HepG2 (cell line): ENCODE results near the gene DCLRE1B. TPM values are rescaled to one million over a fixed set of nuclear protein-coding genes. Genes with fewer than 3 reads are reported as not detected.

Experiments
- ATAC-seq: fragments of 200-7000 bp; cut with Tn5 transposase; 3 replicates; pipeline ENCODE4 v1.9.1; 2020; ENCODE audit warnings: mild to moderate bottlenecking, moderate library complexity
- BruUV-seq: library from RNA; stranded (reverse); fragments of 400-500 nt; replicated peaks from 2 replicates; lab custom pipeline; 2021; lab: Mats Ljungman, UMichigan
- CTCF ChIA-PET: fragments of 300-600 bp; formaldehyde crosslinking; extraction: SDS; loops from one replicate; lab custom pipeline; 2021; ENCODE audit warnings: low total read pairs, inconsistent platforms, low intra/inter-chr PET ratio; lab: Yijun Ruan, JAX
- POLR2A ChIA-PET: fragments of 350-600 bp; sonication (Branson Sonifier 250); formaldehyde crosslinking; loops from one replicate; lab custom pipeline; 2020; ENCODE audit warnings: antibody characterized with exemption, inconsistent platforms; lab: Yijun Ruan, JAX
- DNase-seq: peaks from one replicate; pipeline ENCODE4 v3.0.0-alpha.2; 2015; ENCODE audit warnings: low spot score
- FAIRE-seq: peaks from 3 replicates; lab custom pipeline; 2011; peaks lifted over from hg19 to GRCh38; lab: Jason Lieb, UNC
- H2AFZ ChIP-seq: one replicate; pipeline ENCODE4 v1.6.1; 2011; ENCODE audit warnings: low read length, inconsistent platforms
- H3K27ac ChIP-seq: fragments of 300-600 bp; 3 replicates; pipeline ENCODE4 v1.8.0; 2011; ENCODE audit warnings: mixed run types, mild to moderate bottlenecking, mixed read lengths, low read length, inconsistent platforms; ENCODE audit not compliant: insufficient read depth; ENCODE audit errors: extremely low read length
- H3K27me3 ChIP-seq, 2 experiments: fragments of 200-600 bp in 1 of 2; 2 replicates in 1 of 2; 3 replicates in 1 of 2; pipeline versions ENCODE4 v1.6.0 to v1.8.0; 2011; ENCODE audit warnings: low read length in 2 of 2, mild to moderate bottlenecking in 2 of 2, moderate library complexity in 2 of 2, inconsistent platforms in 1 of 2; ENCODE audit not compliant: insufficient read depth in 2 of 2, control insufficient read depth in 1 of 2
- H3K36me3 ChIP-seq, 2 experiments: fragments of 200-600 bp in 1 of 2; replicated peaks in 1 of 2; 2 replicates in 1 of 2; 3 replicates in 1 of 2; pipeline versions ENCODE4 v1.5.1 to v1.8.0; 2011; ENCODE audit warnings: low read length in 2 of 2, inconsistent platforms in 1 of 2; ENCODE audit not compliant: insufficient read depth in 2 of 2, control insufficient read depth in 1 of 2
- H3K4me1 ChIP-seq: 2 replicates; pipeline ENCODE4 v1.5.1; 2012; ENCODE audit warnings: low read length, inconsistent platforms; ENCODE audit not compliant: insufficient read depth
- H3K4me2 ChIP-seq: 2 replicates; pipeline ENCODE4 v1.6.0; 2011; ENCODE audit warnings: low read depth, low read length, inconsistent platforms
- H3K4me3 ChIP-seq, 3 experiments: fragments of 200-600 bp in 1 of 3; sonication (generic), shearing (Covaris generic) in 1 of 3; replicated peaks in 1 of 3; 2 replicates each; pipeline ENCODE4 v1.5.1; 2011 to 2016; ENCODE audit warnings: low read length in 3 of 3, inconsistent platforms in 2 of 3, low read depth in 2 of 3, mild to moderate bottlenecking in 2 of 3, control low read depth in 1 of 3, mixed read lengths in 1 of 3; ENCODE audit not compliant: insufficient read depth in 1 of 3
- H3K79me2 ChIP-seq: one replicate; pipeline ENCODE4 v1.6.1; 2011; ENCODE audit warnings: low read length, inconsistent platforms; ENCODE audit not compliant: insufficient read depth
- H3K9ac ChIP-seq: 2 replicates; pipeline ENCODE4 v1.6.0; 2011; ENCODE audit warnings: mild to moderate bottlenecking, low read depth, low read length, inconsistent platforms; ENCODE audit not compliant: insufficient read depth
- H3K9me3 ChIP-seq: 2 replicates; pipeline ENCODE4 v1.5.1; 2012; ENCODE audit warnings: mild to moderate bottlenecking, low read length
- H4K20me1 ChIP-seq: 2 replicates; pipeline ENCODE4 v1.6.0; 2011; ENCODE audit warnings: inconsistent platforms, mild to moderate bottlenecking, low read length, moderate library complexity; ENCODE audit not compliant: insufficient read depth
- CBX5 ChIP-seq: sonication (generic); formaldehyde crosslinking; IDR thresholded peaks from 2 replicates; pipeline ENCODE4 v1.4.0; 2020; ENCODE audit warnings: missing genetic modification reagents, borderline replicate concordance
- E2F5 ChIP-seq: sonication (generic); formaldehyde crosslinking; conservative IDR thresholded peaks from 2 replicates; pipeline ENCODE4 v1.4.0; 2020; ENCODE audit warnings: missing genetic modification reagents
- KDM4B ChIP-seq: sonication (generic); formaldehyde crosslinking; IDR thresholded peaks from 2 replicates; pipeline ENCODE4 v1.4.0; 2020; ENCODE audit warnings: missing genetic modification reagents
- MYC ChIP-seq: sonication (generic); formaldehyde crosslinking; IDR thresholded peaks from 2 replicates; pipeline ENCODE4 v1.9.0; 2021; ENCODE audit warnings: missing genetic modification reagents, borderline replicate concordance
- ZNF615 ChIP-seq: sonication (generic); formaldehyde crosslinking; IDR thresholded peaks from 2 replicates; pipeline ENCODE4 v1.5.0; 2020; ENCODE audit warnings: mild to moderate bottlenecking, missing genetic modification reagents, borderline replicate concordance
- ZNF670 ChIP-seq: sonication (generic); formaldehyde crosslinking; IDR thresholded peaks from 2 replicates; pipeline ENCODE4 v1.8.0; 2022; ENCODE audit warnings: mild to moderate bottlenecking, missing genetic modification reagents, borderline replicate concordance
- ZNF800 ChIP-seq: sonication (generic); formaldehyde crosslinking; IDR thresholded peaks from 2 replicates; pipeline ENCODE4 v1.4.0; 2020; ENCODE audit warnings: missing genetic modification reagents
- ZSCAN9 ChIP-seq: IDR thresholded peaks from 2 replicates; pipeline ENCODE4 v1.6.1; 2016; ENCODE audit warnings: borderline replicate concordance
- WGBS: methylation state at CpG from one replicate; pipeline ENCODE4 v1.1.6; 2017; ENCODE audit warnings: low lambda C conversion rate; 5-methylcytosine and 5-hydroxymethylcytosine counted together
- in situ Hi-C: cut with HindIII; loops from 2 replicates; pipeline ENCODE4 v1.10.0; 2017; ENCODE audit warnings: low pct_unique_long_range_greater_than_20kb; ENCODE audit not compliant: extremely low pct_ligation_motif_present
- intact Hi-C: fragments of 100-400 bp; cut with micrococcal nuclease; formaldehyde crosslinking; loops from one replicate; pipeline ENCODE4 v1.10.0; 2022; ENCODE audit not compliant: unreplicated experiment
- polyA plus RNA-seq, 8 experiments: library from polyadenylated mRNA; depleted of rRNA in 3 of 8; stranded (reverse) in 7 of 8; unstranded in 1 of 8; fragments of >200 nt; fragmentation: Illumina TruSeq in 4 of 8; extraction: Trizol in 4 of 8; gene quantifications; 2 replicates each; pipeline versions ENCODE4 v1.2.1 to v1.2.3, GENCODE V29; 2011 to 2016; ENCODE audit warnings: low read depth in 4 of 8, missing spikeins in 1 of 8, mixed read lengths in 1 of 8; ENCODE audit not compliant: insufficient read depth in 1 of 8
- total RNA-seq, 5 experiments: library from RNA; depleted of rRNA; stranded (reverse); fragments of >200 nt; fragmentation: Illumina TruSeq; extraction: Trizol; gene quantifications; 2 replicates each; pipeline ENCODE4 v1.2.3, GENCODE V29; 2016; ENCODE audit warnings: low read depth in 1 of 5

Gene DCLRE1B
- total and polyA plus RNA-seq, 2 of the 13 experiments (the other 11 are each of a cell fraction or from before 2014, with no cell fraction given) = 2.7 to 8.0 TPM

- TF ChIP-seq E2F5 (CRISPR knock-in tag) = no peak
- no peak for TF ChIP-seq ZNF670
- no peak for TF ChIP-seq ZSCAN9 (CRISPR knock-in tag)
- no peak for TF ChIP-seq CBX5 (CRISPR knock-in tag)
- no peak for TF ChIP-seq ZNF615 (CRISPR knock-in tag)
Observed at GRCh38 chr1:113890816-113891215, 14.3 kb upstream of the DCLRE1B start (continued).

- no peaks in the 10 kb centered on the region for H4K20me1 ChIP-seq
- FAIRE-seq (no peak), ATAC-seq (no peak), DNase-seq (no peak)
- H3K9ac ChIP-seq = no peak overlapping the region
- H2AFZ ChIP-seq = no peak overlapping the region
- H3K9me3 ChIP-seq = no peaks in the 10 kb centered on the region
- H3K4me1 ChIP-seq = no peaks in the 10 kb centered on the region
- TF ChIP-seq ZNF800 (CRISPR knock-in tag) (no peak), KDM4B (CRISPR knock-in tag) (no peak), MYC (no peak)
- POLR2A ChIA-PET = no interaction called here
- H3K4me2 ChIP-seq = no peak overlapping the region
- BruUV-seq = no TSS peak
- intact Hi-C loops = no loop called here
- H3K27ac ChIP-seq = no peak overlapping the region
- CTCF ChIA-PET = no interaction called here
- H3K79me2 ChIP-seq = no peaks in the 10 kb centered on the region
- WGBS = 97% methylated on average over 11 of the region's 11 CpGs
- in situ Hi-C loops = no loop called here
- H3K4me3 ChIP-seq = no peak overlapping the region
- H3K27me3 ChIP-seq = no peaks in the 10 kb centered on the region
- peaks cover 3 to 13% of the 10 kb centered on the region in 2 experiments; a peak in 2 of 5 replicates for H3K36me3 ChIP-seq
Observed at GRCh38 chr1:113891631-113892220, 13.4 kb upstream of the DCLRE1B start.
